Upper lobe of right lung (tissue), 1 donor: ENCODE measurements around the gene PLPPR3. TPM values are rescaled to one million over a fixed set of nuclear protein-coding genes. Genes with fewer than 3 reads are reported as not detected.

Experiments
- ATAC-seq: fragments of 200-7000 bp; cut with Tn5 transposase; one replicate; pipeline ENCODE4 v1.9.1; 2020; ENCODE audit warnings: mild to moderate bottlenecking, moderate library complexity
- DNase-seq: peaks from one replicate; pipeline ENCODE4 v3.0.0-alpha.2; 2020
- H3K27ac ChIP-seq: fragments of 200-600 bp; one replicate; pipeline ENCODE4 v1.8.0; 2022
- H3K27me3 ChIP-seq: fragments of 200-600 bp; one replicate; pipeline ENCODE4 v1.8.0; 2022; ENCODE audit warnings: mild to moderate bottlenecking
- H3K36me3 ChIP-seq: fragments of 200-600 bp; one replicate; pipeline ENCODE4 v1.8.0; 2022
- H3K4me1 ChIP-seq: fragments of 200-600 bp; one replicate; pipeline ENCODE4 v1.8.0; 2022
- H3K4me3 ChIP-seq: fragments of 200-600 bp; one replicate; pipeline ENCODE4 v1.8.0; 2022; ENCODE audit warnings: mild to moderate bottlenecking
- H3K9me3 ChIP-seq: fragments of 200-600 bp; one replicate; pipeline ENCODE4 v1.8.0; 2022
- intact Hi-C: fragments of 100-400 bp; cut with DNase I; formaldehyde crosslinking; loops from one replicate; pipeline ENCODE4 v1.11.0; 2022
- total RNA-seq: library from RNA; stranded (reverse); fragmentation: NEBNext Ultra II Directional; extraction: Animal tissue kit (Norgen Biotek cat#: 25700); gene quantifications from one replicate; pipeline ENCODE4 v1.2.1, GENCODE V29; 2021
- TF ChIP-seq, protein P1 (sequence below): fragments of 200-600 bp; IDR thresholded peaks from one replicate; pipeline ENCODE4 v1.8.0; 2022; ENCODE audit warnings: antibody characterized with exemption
- donor health status: DM: no; HTN: yes; CAD: no; lungs with severe emphysema.

PLPPR3 gene
- total RNA-seq, 1 donor from 2014 or later: 0.46 TPM

DNA sequence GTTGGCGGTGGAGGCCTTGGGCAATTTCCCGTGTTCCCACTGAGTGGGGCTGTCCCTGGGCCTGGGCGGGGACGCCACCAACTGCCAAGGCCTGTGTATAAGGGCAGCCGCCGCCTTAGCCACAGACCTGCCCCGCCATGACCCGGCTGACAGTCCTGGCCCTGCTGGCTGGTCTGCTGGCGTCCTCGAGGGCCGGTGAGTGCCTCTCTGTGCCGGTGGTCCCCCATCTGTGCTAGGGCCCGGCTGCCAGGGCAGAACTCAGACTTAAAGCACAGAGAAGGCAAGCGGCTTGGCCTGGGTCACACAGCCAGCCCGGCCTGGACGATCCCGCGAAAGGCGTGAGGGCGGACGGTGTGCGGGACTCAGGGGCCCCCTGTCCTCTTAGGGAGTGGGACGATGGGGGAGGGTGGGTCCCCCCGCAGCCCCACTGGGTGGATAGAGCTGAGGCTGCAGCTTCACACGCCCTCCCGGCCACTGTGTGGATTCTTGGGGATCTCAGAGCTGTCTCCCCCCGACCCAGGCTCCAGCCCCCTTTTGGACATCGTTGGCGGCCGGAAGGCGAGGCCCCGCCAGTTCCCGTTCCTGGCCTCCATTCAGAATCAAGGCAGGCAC lies 6.1 kb upstream of the PLPPR3 start, which contains the start of gene AZU1:
Gene AZU1, plus strand, starts transcription at position 128 of the 612 bp plus-strand sequence. Its CDS starts 10 bp downstream, at position 138.
- H3K27ac ChIP-seq: no peak within 1 kb of the TSS
- peaks cover 15% of the 10 kb centered on the region for H3K27me3 ChIP-seq
- no peaks in the 10 kb centered on the region for H3K9me3 ChIP-seq
- DNase-seq: peak; percentile 74
- ATAC-seq: peak; percentile 77
- no peak within 1 kb of the TSS for H3K4me3 ChIP-seq
- H3K36me3 ChIP-seq: no peaks in the 10 kb centered on the region
- TF ChIP-seq, protein P1, sequence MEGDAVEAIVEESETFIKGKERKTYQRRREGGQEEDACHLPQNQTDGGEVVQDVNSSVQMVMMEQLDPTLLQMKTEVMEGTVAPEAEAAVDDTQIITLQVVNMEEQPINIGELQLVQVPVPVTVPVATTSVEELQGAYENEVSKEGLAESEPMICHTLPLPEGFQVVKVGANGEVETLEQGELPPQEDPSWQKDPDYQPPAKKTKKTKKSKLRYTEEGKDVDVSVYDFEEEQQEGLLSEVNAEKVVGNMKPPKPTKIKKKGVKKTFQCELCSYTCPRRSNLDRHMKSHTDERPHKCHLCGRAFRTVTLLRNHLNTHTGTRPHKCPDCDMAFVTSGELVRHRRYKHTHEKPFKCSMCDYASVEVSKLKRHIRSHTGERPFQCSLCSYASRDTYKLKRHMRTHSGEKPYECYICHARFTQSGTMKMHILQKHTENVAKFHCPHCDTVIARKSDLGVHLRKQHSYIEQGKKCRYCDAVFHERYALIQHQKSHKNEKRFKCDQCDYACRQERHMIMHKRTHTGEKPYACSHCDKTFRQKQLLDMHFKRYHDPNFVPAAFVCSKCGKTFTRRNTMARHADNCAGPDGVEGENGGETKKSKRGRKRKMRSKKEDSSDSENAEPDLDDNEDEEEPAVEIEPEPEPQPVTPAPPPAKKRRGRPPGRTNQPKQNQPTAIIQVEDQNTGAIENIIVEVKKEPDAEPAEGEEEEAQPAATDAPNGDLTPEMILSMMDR: no peak
- intact Hi-C loops: no loop called here
- peaks cover 4% of the 10 kb centered on the region for H3K4me1 ChIP-seq

- Histone ChIP-seq H3K4me1 (peaks cover 4% of the 10 kb centered on the region), H3K36me3 (no peaks in the 10 kb centered on the region), H3K27me3 (peaks cover 20% of the 10 kb centered on the region), H3K9me3 (no peaks in the 10 kb centered on the region), H3K4me3 (no peak overlapping the region), H3K27ac (no peak overlapping the region)
- TF ChIP-seq, protein P1: no peak
- intact Hi-C loops: no loop called here
- DNase-seq (no peak), ATAC-seq (no peak)
Observed at GRCh38 chr19:827314-827709, 5.6 kb upstream of the PLPPR3 start.

DNA sequence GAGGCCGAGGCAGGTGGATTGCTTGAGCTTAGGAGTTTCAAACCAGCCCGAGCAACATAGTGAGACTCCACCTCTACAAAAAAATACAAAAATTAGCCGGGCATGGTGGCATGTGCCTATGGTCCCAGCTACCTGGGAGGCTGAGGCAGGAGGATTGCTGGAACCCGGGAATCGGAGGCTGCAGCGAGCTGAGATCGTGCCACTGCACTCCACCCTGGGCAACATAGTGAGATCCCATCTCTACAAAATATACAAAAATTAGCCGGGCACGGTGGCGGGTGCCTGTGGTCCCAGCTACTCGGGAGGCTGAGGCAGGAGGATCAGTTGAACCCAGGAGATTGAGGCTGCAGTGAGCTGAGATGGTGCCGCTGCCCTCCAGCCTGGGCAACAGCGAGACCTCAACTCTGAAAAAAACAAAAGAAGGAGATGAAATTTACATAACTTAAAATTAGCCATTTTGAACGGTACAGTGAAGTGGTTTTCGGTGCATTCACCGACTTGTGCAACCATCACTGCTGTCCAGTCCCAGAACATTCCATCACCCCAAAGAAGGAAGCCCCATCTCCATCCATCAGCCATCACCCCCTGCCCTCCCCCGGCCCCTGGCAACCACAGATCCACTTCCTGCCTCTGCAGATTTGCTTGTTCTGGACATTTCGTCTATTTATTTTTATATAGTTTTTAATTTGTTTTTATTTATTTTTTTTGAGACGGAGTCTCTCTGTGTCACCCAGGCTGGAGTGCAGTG lies 4.3 kb upstream of the PLPPR3 start:
- no peaks in the 10 kb centered on the region for H3K36me3 ChIP-seq
- ATAC-seq (no peak), DNase-seq (no peak)
- H3K4me3 ChIP-seq: no peak overlapping the region
- peaks cover 26% of the 10 kb centered on the region for H3K27me3 ChIP-seq
- no peaks in the 10 kb centered on the region for H3K9me3 ChIP-seq
- intact Hi-C loops: no loop called here
- H3K27ac ChIP-seq: no peak overlapping the region
- TF ChIP-seq, protein P1: no peak
- H3K4me1 ChIP-seq: peaks cover 4% of the 10 kb centered on the region

GRCh38 chr19:824885-825284 lies 3.1 kb upstream of the PLPPR3 start:
- DNase-seq: peak; percentile 72
- intact Hi-C loops: no loop called here
- H3K4me1 ChIP-seq: peaks cover 4% of the 10 kb centered on the region
- no peak overlapping the region for H3K27ac ChIP-seq
- H3K9me3 ChIP-seq: no peaks in the 10 kb centered on the region
- TF ChIP-seq, protein P1: no peak
- no peaks in the 10 kb centered on the region for H3K36me3 ChIP-seq
- ATAC-seq: peak; percentile 66
- no peak overlapping the region for H3K4me3 ChIP-seq
- H3K27me3 ChIP-seq: peaks cover 22% of the 10 kb centered on the region

GRCh38 chr19:823565-824121 lies 1.9 kb upstream of the PLPPR3 start:
- DNase-seq (peak; percentile 61), ATAC-seq (peak; percentile 34)
- Histone ChIP-seq H3K27me3 (peaks cover 22% of the 10 kb centered on the region), H3K4me1 (peaks cover 4% of the 10 kb centered on the region), H3K27ac (no peak overlapping the region), H3K4me3 (no peak overlapping the region), H3K36me3 (no peaks in the 10 kb centered on the region), H3K9me3 (no peaks in the 10 kb centered on the region)
- TF ChIP-seq, protein P1: no peak
- intact Hi-C loops: no loop called here
